K562 (cell line): ENCODE measurements around the gene BCL2A1. TPM values are rescaled to one million over a fixed set of nuclear protein-coding genes. Genes with fewer than 3 reads are reported as not detected.

ENCODE experiments used
- CBX5 ChIP-seq: IDR thresholded peaks from 2 replicates; pipeline ENCODE4 v1.6.1; 2014; ENCODE audit warnings: low read depth, borderline replicate concordance
- CREB1 ChIP-seq, 2 experiments: sonication (generic) in 1 of 2; formaldehyde crosslinking in 1 of 2; IDR thresholded peaks; 2 replicates each; pipeline versions ENCODE4 v1.6.1 to v1.8.0; 2012 to 2022; ENCODE audit warnings: inconsistent platforms in 1 of 2, mild to moderate bottlenecking in 1 of 2, missing genetic modification reagents in 1 of 2, moderate library complexity in 1 of 2
- KAT8 ChIP-seq: fragments of 450-650 bp; IDR thresholded peaks from 2 replicates; pipeline ENCODE4 v1.6.1; 2016; ENCODE audit warnings: low read depth, mild to moderate bottlenecking
- MGA ChIP-seq: fragments of 450-650 bp; IDR thresholded peaks from 2 replicates; pipeline ENCODE4 v1.6.1; 2016; ENCODE audit warnings: mild to moderate bottlenecking, moderate library complexity
- MYC ChIP-seq, 2 experiments: fragments of 250-450 bp in 1 of 2; sonication (Bioruptor Pico) in 1 of 2; IDR thresholded peaks; 2 replicates each; pipeline versions ENCODE4 v1.5.1 to v1.6.1; 2012 to 2021; ENCODE audit warnings: low read depth in 2 of 2, borderline replicate concordance in 1 of 2, improper control_type of control experiment in 1 of 2, low read length in 1 of 2, mild to moderate bottlenecking in 1 of 2, moderate library complexity in 1 of 2
- ZBTB34 ChIP-seq: fragments of 250-450 bp; sonication (Bioruptor Pico); IDR thresholded peaks from 2 replicates; pipeline ENCODE4 v1.8.0; 2021; ENCODE audit warnings: mild to moderate bottlenecking, moderate library complexity
- polyA plus RNA-seq, 8 experiments: library from polyadenylated mRNA; depleted of rRNA in 4 of 8; stranded (reverse) in 5 of 8; unstranded in 3 of 8; fragments of >200 nt; fragmentation: Nextera tagmentation in 2 of 8; fragmentation: Illumina TruSeq in 1 of 8; extraction: Ambion mirVana in 2 of 8; extraction: Trizol in 1 of 8; gene quantifications; 2 replicates each; pipeline versions ENCODE4 v1.2.1 to v1.2.3, GENCODE V29; 2011 to 2014; ENCODE audit warnings: inconsistent platforms in 1 of 8, missing spikeins in 1 of 8
- total RNA-seq, 7 experiments: library from RNA; depleted of rRNA in 6 of 7; stranded (reverse); fragments of >200 nt in 6 of 7; fragmentation: Illumina TruSeq in 2 of 7; extraction: Trizol in 2 of 7; gene quantifications; 2 replicates each; pipeline versions ENCODE4 v1.2.1 to v1.2.3, GENCODE V29; 2011 to 2021; ENCODE audit warnings: low replicate concordance in 1 of 7
- TF ChIP-seq, protein P1 (sequence below): fragments of 250-450 bp; sonication (Bioruptor Pico); IDR thresholded peaks from 2 replicates; pipeline ENCODE4 v1.8.0; 2022; ENCODE audit warnings: inconsistent platforms
- TF ChIP-seq, protein P2 (sequence below), 3 experiments: fragments of 200-800 bp in 1 of 3; sonication (Bioruptor generic) in 1 of 3; sonication (generic) in 1 of 3; formaldehyde crosslinking in 1 of 3; IDR thresholded peaks; 2 replicates each; pipeline versions ENCODE4 v1.6.1 to v1.8.0; 2016 to 2022; ENCODE audit warnings: mild to moderate bottlenecking in 2 of 3, missing compliant biosample characterization in 2 of 3, missing genetic modification characterization in 2 of 3, missing genetic modification reagents in 1 of 3

BCL2A1 gene
- total and polyA plus RNA-seq, 9 of the 15 experiments (the other 6 are each of a cell fraction or from before 2014, with no cell fraction given): 0.11 to 1.2 (median 0.25) TPM; not detected in 4

DNA sequence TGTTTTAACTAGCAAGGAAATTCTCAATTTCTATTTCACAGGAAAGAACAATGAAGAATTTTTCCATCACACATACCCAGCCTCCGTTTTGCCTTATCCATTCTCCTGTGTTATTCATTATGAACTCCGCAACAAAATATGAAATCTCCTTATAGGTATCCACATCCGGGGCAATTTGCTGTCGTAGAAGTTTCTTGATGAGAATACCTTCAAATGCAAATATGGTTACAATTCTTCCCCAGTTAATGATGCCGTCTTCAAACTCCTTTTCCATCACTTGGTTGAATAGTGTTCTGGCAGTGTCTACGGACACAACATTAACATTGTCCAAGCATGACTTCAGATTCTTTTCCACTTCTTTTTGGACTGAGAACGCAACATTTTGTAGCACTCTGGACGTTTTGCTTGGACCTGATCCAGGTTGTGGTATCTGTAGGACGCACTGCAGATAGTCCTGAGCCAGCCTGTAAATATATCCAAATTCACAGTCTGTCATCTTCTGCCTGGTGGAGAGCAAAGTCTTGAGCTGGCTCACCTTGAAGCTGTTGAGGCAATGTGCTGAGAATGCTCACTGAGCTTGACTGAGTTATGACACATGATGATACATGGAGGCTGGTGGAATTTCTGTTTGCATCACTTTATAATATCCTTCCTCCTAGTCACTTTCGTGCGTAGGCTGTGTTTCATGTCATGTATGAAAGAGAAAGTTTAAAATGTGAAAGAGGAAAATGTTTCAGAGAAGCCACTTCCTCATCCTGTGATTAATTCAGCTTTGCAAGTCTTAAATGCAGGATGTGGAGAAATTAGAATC, at the start of gene BCL2A1 (continued):
- TF ChIP-seq, protein P1, sequence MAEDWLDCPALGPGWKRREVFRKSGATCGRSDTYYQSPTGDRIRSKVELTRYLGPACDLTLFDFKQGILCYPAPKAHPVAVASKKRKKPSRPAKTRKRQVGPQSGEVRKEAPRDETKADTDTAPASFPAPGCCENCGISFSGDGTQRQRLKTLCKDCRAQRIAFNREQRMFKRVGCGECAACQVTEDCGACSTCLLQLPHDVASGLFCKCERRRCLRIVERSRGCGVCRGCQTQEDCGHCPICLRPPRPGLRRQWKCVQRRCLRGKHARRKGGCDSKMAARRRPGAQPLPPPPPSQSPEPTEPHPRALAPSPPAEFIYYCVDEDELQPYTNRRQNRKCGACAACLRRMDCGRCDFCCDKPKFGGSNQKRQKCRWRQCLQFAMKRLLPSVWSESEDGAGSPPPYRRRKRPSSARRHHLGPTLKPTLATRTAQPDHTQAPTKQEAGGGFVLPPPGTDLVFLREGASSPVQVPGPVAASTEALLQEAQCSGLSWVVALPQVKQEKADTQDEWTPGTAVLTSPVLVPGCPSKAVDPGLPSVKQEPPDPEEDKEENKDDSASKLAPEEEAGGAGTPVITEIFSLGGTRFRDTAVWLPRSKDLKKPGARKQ (CRISPR knock-in tag): no peak
- TF ChIP-seq KAT8 (no peak), ZBTB34 (CRISPR knock-in tag) (no peak), CBX5 (no peak), CREB1 (IDR thresholded peaks at IDR 0.05) (no peak), CREB1 (CRISPR knock-in tag; IDR thresholded peaks at IDR 0.05) (no peak), MGA (peak; percentile 21; the same call in 1 of the 2 replicates), MYC (IDR thresholded peaks at IDR 0.05; ENCODE audit: low read depth, low read length) (no peak), MYC (CRISPR knock-in tag; IDR thresholded peaks at IDR 0.05; ENCODE audit: borderline replicate concordance, low read depth) (no peak)
- TF ChIP-seq, protein P2, sequence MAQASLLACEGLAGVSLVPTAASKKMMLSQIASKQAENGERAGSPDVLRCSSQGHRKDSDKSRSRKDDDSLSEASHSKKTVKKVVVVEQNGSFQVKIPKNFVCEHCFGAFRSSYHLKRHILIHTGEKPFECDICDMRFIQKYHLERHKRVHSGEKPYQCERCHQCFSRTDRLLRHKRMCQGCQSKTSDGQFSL (CRISPR knock-in tag; IDR thresholded peaks at IDR 0.05): no peak
- TF ChIP-seq, protein P2 (tag; IDR thresholded peaks at IDR 0.05): no peak
- TF ChIP-seq, all 486 proteins: peak for 12
